Suppressor macrophage treated with lipopolysaccharide for 4 hours (primary cell): Measurements from ENCODE around the gene EIF5A.
A peak's percentile ranks its signal among the peaks of the same experiment; 100 is the strongest.
"Not testable (repeated sequence)": the region's sequence is repeated elsewhere in the genome, so short reads cannot be mapped to it uniquely, and the experiment has no call there.

ENCODE experiments used
- DNase-seq: peaks from one replicate; pipeline ENCODE4 v3.0.0-alpha.2; 2020

EIF5A gene

DNA sequence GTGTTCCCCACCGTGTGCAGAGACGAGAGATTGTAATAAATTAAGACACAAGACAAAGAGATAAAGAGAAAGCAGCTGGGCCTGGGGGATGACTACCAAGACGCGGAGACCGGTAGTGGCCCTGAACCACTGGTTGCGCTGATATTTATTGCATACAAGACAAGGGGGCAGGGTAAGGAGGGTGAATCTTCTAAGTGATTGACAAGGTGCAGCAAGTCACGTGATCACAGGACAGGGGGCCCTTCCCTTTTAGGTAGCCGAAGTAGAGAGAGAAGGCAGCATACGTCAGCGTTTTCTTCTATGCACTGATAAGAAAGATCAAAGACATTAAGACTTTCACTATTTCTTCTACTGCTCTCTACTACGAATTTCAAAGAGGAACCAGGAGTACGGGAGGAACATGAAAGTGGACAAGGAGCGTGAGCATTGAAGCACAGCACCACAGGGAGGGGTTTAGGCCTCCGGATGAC, 25.2 kb downstream of the EIF5A start:
- not testable (repeated sequence) for DNase-seq

DNA sequence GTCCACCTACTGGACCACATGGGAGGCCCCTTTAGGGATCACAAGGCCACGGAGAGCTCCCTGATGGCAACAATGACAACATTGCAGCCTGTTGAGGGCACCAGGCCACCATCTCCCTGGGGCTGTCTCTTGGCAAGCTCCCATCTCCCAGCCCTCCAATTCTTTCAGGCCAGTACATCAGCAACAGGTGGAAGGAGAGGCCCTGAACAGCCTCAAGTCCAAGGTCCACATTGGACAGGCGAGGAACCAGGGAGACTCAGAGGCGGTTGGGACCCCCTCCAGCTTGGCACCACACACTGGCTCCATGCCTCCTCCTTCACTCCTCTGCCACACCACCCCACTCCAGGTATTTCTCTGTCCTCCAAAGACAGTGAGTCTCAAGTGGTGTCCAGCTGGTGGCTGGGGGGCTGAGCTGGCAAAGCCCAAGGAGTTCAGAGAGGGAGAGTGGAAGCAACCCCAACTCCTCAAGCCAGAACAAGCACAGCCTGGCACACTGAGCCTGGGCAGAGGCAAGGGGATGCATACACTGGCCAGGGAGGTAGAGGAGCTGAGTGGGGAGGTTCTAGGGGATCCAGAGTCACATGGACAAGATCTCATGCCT, 27.6 kb downstream of the EIF5A start:
- no peak for DNase-seq

DNA sequence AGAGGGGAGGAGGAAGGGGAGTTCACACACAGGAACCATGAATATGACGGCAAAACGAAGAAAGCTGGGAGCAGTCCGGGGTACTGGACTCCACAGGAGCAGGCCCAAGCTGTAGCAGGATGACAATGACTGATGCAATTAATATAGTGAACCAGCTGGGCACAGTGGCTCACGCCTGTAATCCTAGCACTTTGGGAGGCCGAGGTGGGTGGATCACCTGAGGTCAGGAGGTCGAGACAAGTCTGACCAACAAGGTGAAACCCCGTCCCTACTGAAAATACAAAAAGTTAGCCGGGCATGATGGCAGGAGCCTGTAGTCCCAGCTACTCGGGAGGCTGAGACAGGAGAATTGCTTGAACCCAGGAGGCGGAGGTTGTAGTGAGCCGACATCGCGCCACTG, 28.3 kb downstream of the EIF5A start:
- DNase-seq: not testable (repeated sequence)

DNA sequence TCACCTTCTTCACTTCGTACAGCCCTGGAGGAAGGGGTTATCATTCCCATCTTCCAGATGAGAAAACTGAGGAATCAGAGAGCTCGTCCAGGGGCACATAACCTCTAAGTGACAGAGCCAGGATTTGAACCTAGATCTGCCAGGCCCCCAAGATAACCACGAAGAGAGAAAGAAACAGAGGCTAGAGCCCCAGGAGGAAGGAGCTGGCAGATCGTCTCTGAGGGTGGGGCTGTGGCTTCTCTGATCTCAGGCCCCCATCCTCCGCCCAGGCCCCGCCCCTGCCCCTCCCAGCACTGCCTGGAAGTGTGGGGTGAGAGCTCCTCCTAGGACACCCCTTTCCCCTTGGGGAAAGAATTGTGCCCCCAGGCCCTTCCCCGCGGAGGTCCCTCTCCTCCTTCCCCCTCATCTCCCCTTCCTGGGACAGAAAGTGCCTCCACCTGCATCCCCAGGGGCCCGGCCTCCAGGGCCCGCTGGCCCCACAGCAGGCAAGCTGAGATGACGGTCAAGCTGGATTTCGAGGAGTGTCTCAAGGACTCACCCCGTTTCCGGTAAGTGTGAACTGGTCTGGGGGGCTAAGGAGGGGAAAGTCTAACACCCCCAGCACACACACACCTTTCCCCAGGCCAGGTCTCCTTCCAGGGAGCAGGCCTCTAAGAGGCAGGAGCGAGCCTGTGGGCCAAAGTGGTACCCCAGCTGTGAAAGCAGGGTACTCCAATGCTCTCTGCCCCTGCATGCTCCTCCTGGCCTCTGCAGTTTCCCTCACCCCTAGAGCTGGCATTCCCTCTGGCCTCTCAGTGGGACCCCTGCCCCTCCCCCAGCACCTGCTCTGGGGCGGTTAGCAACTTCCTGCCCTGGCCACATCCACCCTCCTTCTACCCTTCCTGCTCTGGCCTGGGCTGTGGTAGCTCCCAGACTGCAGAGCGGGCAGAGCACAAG, 29.1 kb downstream of the EIF5A start, which contains the start of gene ACAP1:
TSS of gene ACAP1 (plus strand) at position 290 of the 936 bp plus-strand sequence. CDS start at position 496, 206 bp downstream.
- peak; percentile 30 for DNase-seq

DNA sequence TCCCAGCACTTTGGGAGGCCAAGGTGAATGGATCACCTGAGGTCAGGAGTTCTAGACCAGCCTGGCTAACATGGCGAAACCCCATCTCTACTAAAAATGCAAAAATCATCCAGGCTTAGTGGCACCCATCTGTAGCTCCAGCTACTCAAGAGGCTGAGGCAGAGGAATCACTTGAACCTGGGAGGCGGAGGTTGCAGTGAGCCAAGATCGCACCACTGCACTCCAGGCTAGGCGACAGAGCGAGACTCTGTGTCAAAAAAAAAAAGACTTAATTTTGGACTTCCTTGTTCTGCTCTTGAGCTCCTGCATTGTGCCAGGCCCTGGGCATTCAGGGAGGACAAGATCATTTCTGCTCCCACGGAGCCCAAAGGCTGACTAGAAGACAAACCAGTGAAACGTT, 30.2 kb downstream of the EIF5A start:
- DNase-seq: not testable (repeated sequence)

DNA sequence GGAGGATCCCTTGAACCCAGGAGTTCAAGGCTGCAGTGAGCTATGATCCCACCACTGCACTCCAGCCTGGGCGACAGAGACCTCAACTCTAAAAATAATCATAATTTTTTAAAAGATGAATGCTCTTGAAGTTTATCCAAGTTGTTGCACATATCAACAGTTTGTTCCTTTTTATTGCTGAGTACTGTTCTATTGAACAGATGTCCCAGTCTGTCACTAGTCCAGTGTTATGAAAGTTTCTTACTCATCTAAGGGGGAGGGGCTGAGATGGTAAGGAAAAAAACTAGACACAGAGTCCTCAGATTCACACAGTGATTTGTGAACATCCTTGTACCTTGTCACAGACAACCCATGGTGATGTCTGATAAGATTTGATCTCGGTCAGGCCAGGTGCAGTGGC, 32.8 kb downstream of the EIF5A start:
- peak; percentile 48 for DNase-seq

DNA sequence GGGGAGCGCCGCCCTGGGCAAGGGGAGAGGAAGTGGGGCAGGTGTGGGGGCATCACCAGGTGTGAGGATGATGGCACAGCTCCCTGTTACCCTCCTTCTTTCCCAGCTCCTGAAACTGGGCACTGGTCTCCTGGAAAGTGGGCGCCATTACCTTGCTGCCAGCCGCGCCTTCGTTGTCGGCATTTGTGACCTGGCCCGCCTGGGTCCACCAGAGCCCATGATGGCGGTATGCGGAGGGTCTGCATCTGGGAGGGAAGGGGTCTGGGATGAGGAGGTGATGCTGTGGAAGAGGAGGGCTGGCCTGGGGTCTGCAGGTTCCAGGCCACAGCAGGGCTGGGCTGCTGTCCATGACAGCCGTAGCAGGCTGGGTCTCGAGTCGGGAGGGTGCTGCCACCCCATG, 34.4 kb downstream of the EIF5A start:
- no peak for DNase-seq

DNA sequence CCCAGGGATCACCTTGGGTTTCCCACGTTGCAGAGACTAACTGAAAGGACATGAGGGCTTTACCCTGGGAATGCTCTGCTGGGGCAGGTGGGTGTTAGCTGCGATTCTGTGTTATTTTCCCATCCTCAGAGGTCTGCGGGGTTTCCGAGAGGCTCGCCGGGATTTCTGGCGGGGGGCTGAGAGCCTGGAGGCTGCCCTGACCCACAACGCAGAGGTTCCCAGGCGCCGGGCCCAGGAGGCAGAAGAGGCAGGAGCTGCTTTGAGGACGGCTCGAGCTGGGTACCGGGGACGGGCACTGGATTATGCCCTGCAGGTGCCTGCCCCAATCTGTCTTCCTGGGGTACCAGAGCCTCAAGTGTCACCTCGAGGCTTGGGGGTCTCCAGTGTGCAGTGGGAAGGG, 35.8 kb downstream of the EIF5A start:
- no peak for DNase-seq

DNA sequence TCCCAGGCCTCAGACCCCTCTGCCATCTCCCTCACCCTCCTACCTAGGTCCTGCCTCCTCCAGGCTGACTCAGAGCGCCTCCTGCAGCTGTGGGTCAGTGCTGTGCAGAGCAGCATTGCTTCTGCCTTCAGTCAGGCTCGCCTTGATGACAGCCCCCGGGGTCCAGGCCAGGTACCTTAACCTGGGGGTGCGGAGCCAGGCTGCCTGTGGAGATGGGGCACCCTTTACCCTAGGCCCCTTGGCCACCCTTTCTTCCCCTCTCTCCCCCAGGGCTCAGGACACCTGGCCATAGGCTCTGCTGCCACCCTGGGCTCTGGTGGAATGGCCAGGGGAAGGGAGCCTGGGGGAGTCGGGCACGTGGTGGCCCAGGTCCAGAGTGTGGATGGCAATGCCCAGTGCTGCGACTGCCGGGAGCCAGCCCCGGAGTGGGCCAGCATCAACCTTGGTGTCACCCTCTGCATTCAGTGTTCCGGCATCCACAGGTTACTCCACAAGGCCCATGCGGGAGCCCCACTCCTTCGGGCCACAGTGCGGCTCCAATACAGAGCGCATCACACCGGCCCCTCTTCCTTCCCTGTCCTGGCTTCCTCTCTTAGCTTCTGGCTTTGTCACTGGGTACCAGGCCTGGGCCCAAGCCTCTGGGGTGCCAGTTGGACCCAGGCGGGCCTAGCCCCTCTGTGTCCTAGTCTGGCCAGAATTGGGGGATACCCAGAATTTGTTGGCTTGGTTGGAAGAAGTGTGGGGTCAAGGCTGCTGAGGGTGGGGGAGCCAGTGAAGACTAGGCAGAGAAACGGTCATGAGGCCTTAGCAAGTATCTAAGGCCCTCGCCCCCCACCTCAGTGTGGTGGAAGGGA, 39.6 kb downstream of the EIF5A start:
- no peak for DNase-seq

DNA sequence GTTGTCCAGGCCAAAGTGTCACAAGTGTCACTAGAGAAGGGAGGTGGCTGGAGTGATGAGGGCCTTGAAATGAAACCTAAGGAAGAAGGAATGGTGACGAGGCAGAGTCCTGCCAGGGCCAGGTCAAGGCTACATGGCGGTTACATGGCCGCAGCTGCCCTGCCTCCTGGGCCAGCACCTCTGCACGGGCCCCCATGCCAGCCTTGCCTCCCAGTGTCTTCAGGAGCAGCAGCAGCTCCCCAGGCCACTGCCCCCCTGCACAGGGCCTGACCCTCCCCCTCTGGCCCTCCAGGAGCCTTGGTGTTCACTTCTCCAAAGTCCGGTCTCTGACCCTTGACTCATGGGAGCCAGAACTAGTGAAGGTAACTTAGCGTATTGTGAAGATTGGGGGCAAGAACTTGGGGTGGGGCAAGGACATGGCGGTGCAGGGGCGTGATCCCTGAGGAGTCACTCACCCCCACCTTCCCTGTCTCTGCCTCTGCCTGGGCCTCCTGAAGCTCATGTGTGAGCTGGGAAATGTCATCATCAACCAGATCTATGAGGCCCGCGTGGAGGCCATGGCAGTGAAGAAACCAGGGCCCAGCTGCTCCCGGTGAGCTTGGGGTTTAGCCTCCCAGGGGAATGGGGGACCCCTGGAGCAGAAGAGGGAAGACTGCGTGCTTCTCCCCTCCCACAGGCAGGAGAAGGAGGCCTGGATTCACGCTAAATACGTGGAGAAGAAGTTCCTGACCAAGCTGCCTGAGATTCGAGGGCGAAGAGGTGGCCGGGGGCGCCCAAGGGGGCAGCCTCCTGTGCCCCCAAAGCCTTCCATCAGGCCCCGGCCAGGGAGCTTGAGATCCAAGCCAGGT, 40.4 kb downstream of the EIF5A start:
- DNase-seq: no peak

DNA sequence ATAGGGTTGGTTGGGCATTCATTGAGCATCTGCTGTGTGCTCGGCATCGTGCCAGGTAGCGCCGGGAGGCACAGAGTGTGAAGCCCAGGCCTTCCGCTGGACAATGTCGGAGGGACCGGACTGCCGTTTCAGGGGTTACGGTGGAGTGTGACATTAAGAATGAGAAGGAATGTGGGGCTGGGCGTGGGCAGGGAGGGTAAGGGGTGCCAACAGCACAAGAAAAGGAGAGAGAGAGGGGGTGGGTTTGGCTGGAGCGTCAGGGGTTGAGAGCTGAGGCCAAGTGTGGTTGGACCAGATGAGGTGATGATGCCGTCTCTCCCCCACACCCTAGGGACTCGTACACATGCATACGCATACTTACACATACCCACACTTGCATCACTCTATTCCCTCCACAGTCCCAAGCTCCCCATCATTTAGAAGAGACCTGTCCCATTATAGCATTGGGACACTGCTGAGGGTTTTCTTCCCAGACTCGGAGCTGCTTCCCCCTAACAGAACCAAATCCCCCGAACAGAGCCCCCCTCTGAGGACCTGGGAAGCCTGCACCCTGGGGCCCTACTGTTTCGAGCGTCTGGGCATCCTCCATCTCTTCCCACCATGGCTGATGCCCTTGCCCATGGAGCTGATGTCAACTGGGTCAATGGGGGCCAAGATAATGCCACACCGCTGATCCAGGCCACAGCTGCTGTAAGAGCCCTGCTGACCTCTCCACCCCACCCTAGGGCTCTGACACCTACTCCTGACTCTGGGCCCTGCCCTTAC, 41.2 kb downstream of the EIF5A start:
- no peak for DNase-seq

DNA sequence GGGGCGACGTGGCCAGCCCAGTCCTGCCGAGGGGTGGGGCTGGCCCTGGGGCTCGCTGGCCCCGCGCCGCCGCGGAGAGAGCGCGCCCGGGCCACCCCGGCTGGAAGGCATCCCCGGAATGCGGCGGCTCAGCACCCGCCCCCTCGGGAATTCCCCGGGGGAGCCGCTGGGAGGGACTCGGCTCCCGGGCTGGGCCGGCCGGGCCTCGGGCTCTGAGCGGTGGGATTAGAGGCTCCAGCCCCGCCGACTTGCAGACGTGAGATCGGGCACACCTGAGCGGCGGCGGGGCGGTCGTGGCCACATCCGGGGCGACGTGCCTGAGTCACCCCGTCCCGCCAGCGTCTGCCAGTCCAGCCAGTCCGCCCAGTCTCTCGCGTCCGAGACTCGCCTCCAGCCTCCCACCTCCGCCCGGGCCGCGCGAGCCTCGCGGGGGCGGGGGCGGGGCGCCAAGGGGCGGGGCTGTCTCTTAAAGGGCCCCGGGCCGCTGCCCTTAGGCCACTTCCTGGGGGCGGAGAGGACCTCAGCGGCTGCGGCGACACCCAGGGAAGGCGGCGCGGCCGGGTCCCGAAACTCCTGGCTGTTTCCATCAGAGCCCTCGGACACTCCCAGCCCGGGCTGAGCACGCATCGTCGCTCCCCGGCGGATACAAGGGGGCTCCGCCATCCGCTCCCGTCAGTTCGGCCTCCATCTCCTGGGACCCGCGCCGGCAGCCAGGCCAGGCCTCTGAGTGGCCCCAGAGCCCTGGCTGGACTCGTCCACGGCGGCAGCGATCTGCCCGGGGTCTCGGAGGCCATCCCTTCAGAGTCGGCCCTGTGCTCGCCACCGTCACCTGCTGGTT, 44.5 kb downstream of the EIF5A start, which contains the start of gene KCTD11:
TSS of gene KCTD11 (plus strand) at position 498 of the 838 bp plus-strand sequence.
- DNase-seq: peak; percentile 91

DNA sequence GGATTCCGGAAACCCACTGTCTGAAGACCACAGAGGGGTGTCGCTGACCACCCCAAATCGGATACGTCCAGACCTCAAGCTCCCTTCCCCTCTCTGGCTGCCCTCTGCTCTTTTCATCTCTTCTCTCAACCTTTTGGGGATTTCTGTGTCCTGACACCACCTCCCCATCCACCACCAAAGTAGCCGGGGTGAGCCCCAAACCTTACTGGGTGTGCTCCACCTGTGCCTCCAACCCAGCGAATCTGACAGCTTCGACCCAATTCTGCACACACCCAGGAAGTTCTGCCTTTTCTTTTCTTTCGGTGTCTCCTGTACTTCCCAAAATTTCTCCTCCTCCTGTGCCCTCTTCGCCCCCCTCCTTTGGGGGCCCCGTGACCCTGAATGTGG, 45.1 kb downstream of the EIF5A start:
- no peak for DNase-seq

DNA sequence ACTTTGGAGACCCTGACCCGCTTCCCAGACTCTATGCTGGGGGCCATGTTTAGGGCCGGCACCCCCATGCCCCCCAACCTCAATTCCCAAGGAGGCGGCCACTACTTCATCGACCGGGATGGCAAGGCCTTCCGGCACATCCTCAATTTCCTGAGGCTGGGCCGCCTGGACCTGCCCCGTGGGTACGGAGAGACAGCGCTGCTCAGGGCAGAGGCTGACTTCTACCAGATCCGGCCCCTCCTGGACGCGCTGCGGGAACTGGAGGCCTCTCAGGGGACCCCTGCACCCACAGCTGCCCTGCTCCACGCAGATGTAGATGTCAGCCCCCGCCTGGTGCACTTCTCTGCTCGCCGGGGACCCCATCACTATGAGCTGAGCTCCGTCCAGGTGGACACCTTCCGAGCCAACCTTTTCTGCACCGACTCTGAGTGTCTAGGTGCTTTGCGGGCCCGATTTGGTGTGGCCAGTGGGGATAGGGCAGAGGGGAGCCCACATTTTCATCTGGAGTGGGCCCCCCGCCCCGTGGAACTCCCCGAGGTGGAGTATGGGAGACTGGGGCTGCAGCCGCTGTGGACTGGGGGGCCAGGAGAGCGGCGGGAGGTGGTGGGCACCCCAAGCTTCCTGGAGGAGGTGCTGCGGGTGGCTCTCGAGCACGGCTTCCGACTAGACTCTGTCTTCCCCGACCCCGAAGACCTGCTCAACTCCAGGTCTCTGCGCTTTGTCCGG, 45.6 kb downstream of the EIF5A start:
- DNase-seq: no peak

DNA sequence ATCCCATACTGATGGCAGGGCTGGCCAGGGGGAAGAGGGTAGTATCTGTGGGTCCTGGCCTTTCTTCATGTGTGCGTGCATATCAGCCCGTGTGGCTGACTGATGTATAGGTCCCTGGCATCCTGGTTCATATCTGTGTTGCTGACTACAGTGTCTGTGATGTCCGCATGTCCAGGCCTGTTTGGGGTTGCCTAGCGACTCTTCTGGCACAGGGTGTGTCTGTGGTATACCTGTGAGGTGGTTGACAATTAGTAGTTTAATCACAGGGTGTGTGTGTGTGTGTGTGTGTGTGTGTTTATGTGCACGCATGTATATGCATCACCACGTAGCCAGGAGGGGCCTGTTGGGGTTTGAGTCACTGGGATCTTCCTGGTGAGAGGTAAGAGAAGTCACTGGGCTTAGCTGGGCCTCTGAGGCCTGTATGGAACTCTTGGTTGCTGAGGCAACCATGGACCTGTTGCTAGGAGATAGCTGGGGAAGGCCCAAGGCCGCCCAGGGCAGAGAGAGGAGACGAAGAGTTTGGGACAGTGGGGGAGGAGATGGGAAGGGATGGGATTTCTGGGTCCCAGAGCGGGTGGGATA, 46.9 kb downstream of the EIF5A start:
- DNase-seq: no peak

DNA sequence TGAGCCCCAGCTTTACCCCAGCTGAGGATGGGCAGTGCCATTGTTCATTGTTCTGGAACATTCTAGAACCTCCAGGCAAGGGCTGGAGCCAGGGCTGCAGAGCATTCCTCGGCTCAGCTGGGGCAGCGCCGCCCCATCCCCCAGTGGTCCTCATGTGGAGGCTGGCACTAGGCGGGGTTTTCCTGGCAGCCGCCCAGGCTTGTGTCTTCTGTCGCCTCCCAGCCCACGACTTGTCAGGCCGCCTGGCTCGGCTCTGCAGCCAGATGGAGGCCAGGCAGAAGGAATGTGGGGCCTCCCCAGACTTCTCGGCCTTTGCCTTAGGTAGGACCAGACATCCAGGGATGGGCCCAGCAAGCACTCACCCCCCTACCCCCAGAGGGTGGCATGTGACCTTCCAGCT, 47.6 kb downstream of the EIF5A start, which contains the start of gene TMEM95:
TSS of gene TMEM95 (plus strand) at position 104 of the 400 bp plus-strand sequence. CDS start at position 153, 49 bp downstream.
- no peak for DNase-seq

DNA sequence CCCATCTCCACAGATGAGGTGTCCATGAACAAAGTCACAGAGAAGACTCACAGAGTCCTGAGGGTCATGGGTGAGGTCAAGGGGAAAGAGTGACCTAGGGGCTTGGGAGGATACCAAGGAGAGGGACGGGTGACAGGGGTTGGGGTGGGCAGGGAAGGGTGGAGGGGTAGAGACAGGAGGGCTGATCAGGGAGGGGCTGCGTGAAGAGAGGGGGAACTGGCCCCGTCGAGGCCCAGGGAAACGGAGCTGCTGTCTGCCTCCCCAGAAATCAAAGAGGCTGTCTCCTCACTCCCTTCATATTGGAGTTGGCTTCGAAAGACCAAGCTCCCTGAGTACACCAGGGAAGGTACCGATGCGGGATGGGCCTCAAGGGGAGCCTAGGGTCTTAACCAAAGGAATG, 48.1 kb downstream of the EIF5A start:
- no peak for DNase-seq

DNA sequence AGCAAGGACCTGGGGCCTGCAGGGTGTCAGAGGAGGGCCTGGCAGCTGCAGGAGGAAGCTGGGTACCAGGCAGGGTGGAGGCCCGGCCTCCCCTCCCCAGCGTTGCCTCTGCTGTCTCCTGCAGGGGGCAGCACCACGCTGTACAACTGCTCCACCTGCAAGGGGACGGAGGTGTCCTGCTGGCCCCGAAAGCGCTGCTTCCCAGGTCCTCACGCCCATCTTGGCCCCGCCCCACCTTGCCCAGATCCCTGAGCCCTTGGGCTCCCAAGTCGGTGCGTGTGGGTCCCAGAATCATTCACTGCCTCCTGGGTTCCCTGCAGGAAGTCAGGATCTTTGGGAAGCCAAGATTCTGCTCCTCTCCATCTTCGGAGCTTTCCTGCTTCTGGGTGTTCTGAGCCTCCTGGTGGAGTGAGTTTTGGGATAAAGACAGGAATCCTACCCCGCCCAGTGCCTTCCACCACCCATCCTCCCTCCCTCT, 48.7 kb downstream of the EIF5A start:
- DNase-seq: peak; percentile 80

DNA sequence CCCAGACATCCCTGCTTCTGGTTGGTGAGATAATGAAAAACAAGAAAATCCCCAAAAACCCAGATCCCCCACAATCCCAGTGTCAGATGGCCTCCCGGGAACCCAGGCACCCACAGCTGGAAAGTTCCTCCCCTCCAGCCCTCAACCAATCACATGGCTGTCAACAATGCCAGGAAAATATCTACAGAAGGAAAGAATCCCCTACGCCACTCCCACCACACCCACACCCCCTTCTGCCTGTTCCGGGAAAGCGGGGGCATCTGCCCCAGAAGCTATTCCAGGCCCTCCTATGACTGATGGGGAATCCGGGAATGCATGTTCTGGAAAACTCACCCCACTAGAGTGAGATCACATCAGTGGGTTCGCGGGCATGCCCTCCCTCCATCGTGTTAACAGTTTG, 49.3 kb downstream of the EIF5A start:
- DNase-seq: no peak
